ENCODE measurements around the gene CARD14.
"Not testable (repeated sequence)": the region's sequence is repeated elsewhere in the genome, so short reads cannot be mapped to it uniquely, and the experiment has no call there.

The CARD14 gene

GRCh38 chr17:80254396-80255251 lies 84.8 kb downstream of the CARD14 start:
- H3K4me3 ChIP-seq: no peak overlapping the region
- peak overlapping the region; percentile 52 for H3K4me2 ChIP-seq
- no peak for TF ChIP-seq Cebpa-rat (IDR thresholded peaks at IDR 0.05)
- no peak overlapping the region for H3K9ac ChIP-seq
- no peaks in the 10 kb centered on the region for H3K36me3 ChIP-seq
- no peaks in the 10 kb centered on the region for H4K20me1 ChIP-seq
- H3K9me3 ChIP-seq: no peaks in the 10 kb centered on the region
- no peaks in the 10 kb centered on the region for H3K27me3 ChIP-seq
- no peak overlapping the region for H3K27ac ChIP-seq
- peaks cover 44% of the 10 kb centered on the region for H3K4me1 ChIP-seq

GRCh38 chr17:80256034-80256350 lies 86.2 kb downstream of the CARD14 start:
- Histone ChIP-seq H3K4me2 (no peak overlapping the region), H3K9me3 (no peaks in the 10 kb centered on the region), H3K9ac (no peak overlapping the region), H4K20me1 (no peaks in the 10 kb centered on the region), H3K27ac (no peak overlapping the region), H3K36me3 (no peaks in the 10 kb centered on the region), H3K27me3 (no peaks in the 10 kb centered on the region), H3K4me3 (no peak overlapping the region), H3K4me1 (peaks cover 50% of the 10 kb centered on the region)
- TF ChIP-seq Cebpa-rat (IDR thresholded peaks at IDR 0.05): no peak

GRCh38 chr17:80257716-80258213 lies 87.9 kb downstream of the CARD14 start:
- Histone ChIP-seq H3K27ac (peak overlapping the region; percentile 91), H3K36me3 (no peaks in the 10 kb centered on the region), H3K4me2 (peak overlapping the region; percentile 94), H3K9me3 (no peaks in the 10 kb centered on the region), H3K9ac (peak overlapping the region; percentile 21; the same call in 1 of the 2 replicates), H3K4me3 (no peak overlapping the region), H3K4me1 (peaks cover 64% of the 10 kb centered on the region), H3K27me3 (no peaks in the 10 kb centered on the region), H4K20me1 (no peaks in the 10 kb centered on the region)
- TF ChIP-seq Cebpa-rat (IDR thresholded peaks at IDR 0.05): no peak

- H3K4me2 ChIP-seq: peak overlapping the region; percentile 94
- H3K4me1 ChIP-seq: peaks cover 69% of the 10 kb centered on the region
- H3K9ac ChIP-seq: peak overlapping the region; percentile 38; the same call in 1 of the 2 replicates
- not testable (repeated sequence) for H3K9me3 ChIP-seq, H3K4me3 ChIP-seq, H3K36me3 ChIP-seq, H4K20me1 ChIP-seq, H3K27me3 ChIP-seq
- H3K27ac ChIP-seq: peak overlapping the region; percentile 91
These were observed 88.5 kb downstream of the CARD14 start for GRCh38 chr17:80258296-80258695.

All from BLaER1 (cell line).